NK-92 treated with Interleukin-12 subunit alpha and Interleukin-12 subunit beta, amount 100 ng/mL, for 24 hours (cell line): ENCODE data around the gene SMIM13.
A peak's percentile ranks its signal among the peaks of the same experiment; 100 is the strongest.

Experiments
- DNase-seq: peaks from one replicate; lab custom pipeline; 2025; lab: John Stamatoyannopoulos, UW

The SMIM13 gene

GRCh38 chr6:11121851-11122250 lies 28.2 kb downstream of the SMIM13 start:
- DNase-seq: no peak

- no peak for DNase-seq
Measured at GRCh38 chr6:11122380-11122779, 28.7 kb downstream of the SMIM13 start.

- no peak for DNase-seq
Measured at GRCh38 chr6:11123978-11124377, 30.3 kb downstream of the SMIM13 start.

- no peak for DNase-seq
Measured at GRCh38 chr6:11126876-11127275, 33.2 kb downstream of the SMIM13 start.

GRCh38 chr6:11128608-11129007 lies 35.0 kb downstream of the SMIM13 start:
- DNase-seq: no peak

- DNase-seq: no peak
Measured at GRCh38 chr6:11129908-11130565, 36.4 kb downstream of the SMIM13 start.

GRCh38 chr6:11130605-11131004 lies 37.0 kb downstream of the SMIM13 start:
- DNase-seq: no peak

GRCh38 chr6:11132194-11132888 lies 38.7 kb downstream of the SMIM13 start:
- DNase-seq: no peak

GRCh38 chr6:11133281-11133680 lies 39.6 kb downstream of the SMIM13 start:
- no peak for DNase-seq

- no peak for DNase-seq
Measured at GRCh38 chr6:11136809-11137208, 43.2 kb downstream of the SMIM13 start.

GRCh38 chr6:11139051-11139960 lies 45.7 kb downstream of the SMIM13 start:
- DNase-seq: no peak

- no peak for DNase-seq
Measured at GRCh38 chr6:11140056-11140455, 46.4 kb downstream of the SMIM13 start.

GRCh38 chr6:11141295-11141694 lies 47.7 kb downstream of the SMIM13 start:
- DNase-seq: no peak

- no peak for DNase-seq
Measured at GRCh38 chr6:11142296-11143027, 48.8 kb downstream of the SMIM13 start.

- peak; percentile 52 for DNase-seq
Measured at GRCh38 chr6:11143394-11144371, 50.0 kb downstream of the SMIM13 start.

GRCh38 chr6:11144393-11144851 lies 50.8 kb downstream of the SMIM13 start:
- DNase-seq: peak; percentile 59

- DNase-seq: no peak
Measured at GRCh38 chr6:11146117-11146826, 52.6 kb downstream of the SMIM13 start.

GRCh38 chr6:11149551-11149950 lies 55.9 kb downstream of the SMIM13 start:
- DNase-seq: no peak

GRCh38 chr6:11151488-11151887 lies 57.9 kb downstream of the SMIM13 start:
- DNase-seq: no peak

GRCh38 chr6:11152581-11152980 lies 58.9 kb downstream of the SMIM13 start:
- DNase-seq: no peak
